GM10847 (cell line): Measurements from ENCODE around the gene WWTR1.

Source experiments
- POLR2A ChIP-seq: IDR thresholded peaks from 2 replicates; pipeline ENCODE4 v1.6.1; 2011; ENCODE audit not compliant: insufficient read length; ENCODE audit errors: extremely low read depth

Gene WWTR1

GRCh38 chr3:149596134-149596770 lies 61.6 kb downstream of the WWTR1 start:
- TF ChIP-seq POLR2A: no peak

- TF ChIP-seq POLR2A: no peak
Observed at GRCh38 chr3:149593418-149594160, 64.2 kb downstream of the WWTR1 start.

GRCh38 chr3:149592758-149593240 lies 65.0 kb downstream of the WWTR1 start:
- TF ChIP-seq POLR2A: no peak

- no peak for TF ChIP-seq POLR2A
Observed at GRCh38 chr3:149590691-149591441, 67.0 kb downstream of the WWTR1 start.

GRCh38 chr3:149589332-149589731 lies 68.5 kb downstream of the WWTR1 start:
- no peak for TF ChIP-seq POLR2A

- no peak for TF ChIP-seq POLR2A
Observed at GRCh38 chr3:149588909-149589308, 68.9 kb downstream of the WWTR1 start.

GRCh38 chr3:149587383-149587782 lies 70.4 kb downstream of the WWTR1 start:
- TF ChIP-seq POLR2A: no peak

- TF ChIP-seq POLR2A: no peak
Observed at GRCh38 chr3:149586871-149587270, 71.0 kb downstream of the WWTR1 start.

GRCh38 chr3:149585401-149585726 lies 72.5 kb downstream of the WWTR1 start:
- TF ChIP-seq POLR2A: no peak

GRCh38 chr3:149583921-149584635 lies 73.7 kb downstream of the WWTR1 start:
- no peak for TF ChIP-seq POLR2A

- no peak for TF ChIP-seq POLR2A
Observed at GRCh38 chr3:149582395-149582794, 75.4 kb downstream of the WWTR1 start.

GRCh38 chr3:149581681-149582370 lies 76.0 kb downstream of the WWTR1 start:
- no peak for TF ChIP-seq POLR2A

- TF ChIP-seq POLR2A: no peak
Observed at GRCh38 chr3:149581248-149581647, 76.6 kb downstream of the WWTR1 start.

- TF ChIP-seq POLR2A: no peak
Observed at GRCh38 chr3:149579838-149580542, 77.8 kb downstream of the WWTR1 start.

GRCh38 chr3:149579161-149579560 lies 78.7 kb downstream of the WWTR1 start:
- no peak for TF ChIP-seq POLR2A

- TF ChIP-seq POLR2A: no peak
Observed at GRCh38 chr3:149577801-149578200, 80.0 kb downstream of the WWTR1 start.
